MM.1S (cell line): ENCODE measurements around the gene DHX35.

Experiments used
- EZH2 ChIP-seq: fragments of 300-600 bp; sonication (generic); optimal IDR thresholded peaks from 2 replicates; pipeline ENCODE3; 2017; ENCODE audit warnings: low read depth, mild to moderate bottlenecking, antibody characterized with exemption, low read length, mixed read lengths
- TF ChIP-seq, protein P1 (sequence below): fragments of 300-600 bp; sonication (generic); IDR thresholded peaks from 2 replicates; pipeline ENCODE4 v1.5.1; 2016; ENCODE audit warnings: antibody characterized with exemption, low read length, mixed read lengths

DNA sequence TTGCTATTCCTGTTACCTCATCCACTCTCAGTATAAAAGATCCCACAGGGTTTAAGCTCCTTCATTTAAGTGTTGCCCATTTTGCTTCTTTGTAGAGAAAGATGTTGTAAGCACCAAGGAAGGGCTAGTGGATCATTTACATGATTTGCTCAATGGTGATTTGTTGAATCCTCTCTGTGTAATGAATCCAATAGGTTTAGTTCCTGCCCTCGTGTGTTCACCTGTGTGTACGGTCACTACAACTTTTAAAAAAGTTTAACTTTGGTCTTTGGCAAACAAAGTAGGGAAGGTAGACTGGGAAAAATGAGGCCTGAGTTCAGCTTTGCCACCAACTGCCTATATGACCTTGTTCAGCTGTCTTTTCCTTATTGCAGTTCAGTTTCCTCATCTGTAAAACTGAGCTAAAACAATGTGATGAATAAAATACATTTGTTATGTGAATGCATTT is 51.5 kb downstream of the DHX35 start:
- TF ChIP-seq, protein P1, sequence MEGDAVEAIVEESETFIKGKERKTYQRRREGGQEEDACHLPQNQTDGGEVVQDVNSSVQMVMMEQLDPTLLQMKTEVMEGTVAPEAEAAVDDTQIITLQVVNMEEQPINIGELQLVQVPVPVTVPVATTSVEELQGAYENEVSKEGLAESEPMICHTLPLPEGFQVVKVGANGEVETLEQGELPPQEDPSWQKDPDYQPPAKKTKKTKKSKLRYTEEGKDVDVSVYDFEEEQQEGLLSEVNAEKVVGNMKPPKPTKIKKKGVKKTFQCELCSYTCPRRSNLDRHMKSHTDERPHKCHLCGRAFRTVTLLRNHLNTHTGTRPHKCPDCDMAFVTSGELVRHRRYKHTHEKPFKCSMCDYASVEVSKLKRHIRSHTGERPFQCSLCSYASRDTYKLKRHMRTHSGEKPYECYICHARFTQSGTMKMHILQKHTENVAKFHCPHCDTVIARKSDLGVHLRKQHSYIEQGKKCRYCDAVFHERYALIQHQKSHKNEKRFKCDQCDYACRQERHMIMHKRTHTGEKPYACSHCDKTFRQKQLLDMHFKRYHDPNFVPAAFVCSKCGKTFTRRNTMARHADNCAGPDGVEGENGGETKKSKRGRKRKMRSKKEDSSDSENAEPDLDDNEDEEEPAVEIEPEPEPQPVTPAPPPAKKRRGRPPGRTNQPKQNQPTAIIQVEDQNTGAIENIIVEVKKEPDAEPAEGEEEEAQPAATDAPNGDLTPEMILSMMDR, result no peak
- TF ChIP-seq EZH2, result no peak
